IMR-90 (cell line): ENCODE data around the gene ASTN2. TPM values are rescaled to one million over a fixed set of nuclear protein-coding genes. Genes with fewer than 3 reads are reported as not detected.

Experiments
- ATAC-seq: fragments of 200-7000 bp; cut with Tn5 transposase; 2 replicates; pipeline ENCODE4 v1.9.1; 2020; ENCODE audit warnings: low read depth, mild to moderate bottlenecking, moderate library complexity
- BruUV-seq: library from RNA; stranded (reverse); fragments of 400-500 nt; replicated peaks from 2 replicates; lab custom pipeline; 2021; lab: Mats Ljungman, UMichigan
- CTCF ChIA-PET: fragments of 300-600 bp; formaldehyde crosslinking; extraction: SDS; loops from one replicate; lab custom pipeline; 2021; ENCODE audit warnings: antibody characterized with exemption; lab: Yijun Ruan, JAX
- POLR2A ChIA-PET: fragments of 300-600 bp; sonication (Branson Sonifier 250); formaldehyde crosslinking; loops from one replicate; lab custom pipeline; 2022; ENCODE audit warnings: antibody characterized with exemption; ENCODE audit not compliant: unreplicated experiment; lab: Charles Lee
- DNase-seq: peaks from one replicate; pipeline ENCODE4 v3.0.0; 2013
- H2AFZ ChIP-seq: replicated peaks from 2 replicates; pipeline ENCODE3; 2013; ENCODE audit warnings: low read length, mild to moderate bottlenecking; ENCODE audit not compliant: poor library complexity
- H2AK5ac ChIP-seq: 2 replicates; pipeline ENCODE4 v1.6.1; 2013; ENCODE audit warnings: low read depth, low read length, inconsistent platforms
- H2AK9ac ChIP-seq: replicated peaks from 2 replicates; pipeline ENCODE3; 2013; ENCODE audit warnings: mild to moderate bottlenecking, low read depth, low read length, moderate library complexity; ENCODE audit not compliant: poor library complexity
- H2BK120ac ChIP-seq: 2 replicates; pipeline ENCODE4 v1.6.1; 2013; ENCODE audit warnings: low read depth, low read length, inconsistent platforms
- H2BK15ac ChIP-seq: 3 replicates; pipeline ENCODE4 v1.6.1; 2013; ENCODE audit warnings: low read depth, low read length, inconsistent platforms
- H2BK20ac ChIP-seq: 2 replicates; pipeline ENCODE4 v1.6.1; 2013; ENCODE audit warnings: low read depth, mild to moderate bottlenecking, inconsistent platforms, low read length, moderate library complexity
- H2BK5ac ChIP-seq: 2 replicates; pipeline ENCODE4 v1.6.1; 2013; ENCODE audit warnings: mild to moderate bottlenecking, low read depth, low read length, inconsistent platforms; ENCODE audit not compliant: poor library complexity, severe bottlenecking
- H3K14ac ChIP-seq: replicated peaks from 2 replicates; pipeline ENCODE4 v1.6.1; 2013; ENCODE audit warnings: low read depth, low read length, inconsistent platforms
- H3K18ac ChIP-seq: 2 replicates; pipeline ENCODE4 v1.6.1; 2013; ENCODE audit warnings: low read depth, low read length, control low read depth
- H3K23ac ChIP-seq: 2 replicates; pipeline ENCODE4 v1.6.1; 2013; ENCODE audit warnings: low read depth, low read length, inconsistent platforms
- H3K27ac ChIP-seq: 2 replicates; pipeline ENCODE4 v1.5.1; 2013; ENCODE audit warnings: mild to moderate bottlenecking, control low read depth, low read length; ENCODE audit not compliant: insufficient read depth
- H3K27me3 ChIP-seq: 2 replicates; pipeline ENCODE4 v1.6.1; 2013; ENCODE audit warnings: low read length; ENCODE audit not compliant: control insufficient read depth, insufficient read depth
- H3K36me3 ChIP-seq: 2 replicates; pipeline ENCODE4 v1.6.1; 2013; ENCODE audit warnings: low read length, mixed read lengths; ENCODE audit not compliant: control insufficient read depth, insufficient read depth
- H3K4ac ChIP-seq: 2 replicates; pipeline ENCODE4 v1.6.1; 2013; ENCODE audit warnings: low read depth, low read length, inconsistent platforms
- H3K4me1 ChIP-seq: 2 replicates; pipeline ENCODE4 v1.6.1; 2013; ENCODE audit warnings: low read length, mixed read lengths; ENCODE audit not compliant: control insufficient read depth, insufficient read depth
- H3K4me2 ChIP-seq: 2 replicates; pipeline ENCODE4 v1.6.1; 2013; ENCODE audit warnings: low read depth, mild to moderate bottlenecking, control low read depth, low read length, moderate library complexity
- H3K4me3 ChIP-seq: 2 replicates; pipeline ENCODE4 v1.5.1; 2013; ENCODE audit warnings: low read depth, mild to moderate bottlenecking, control low read depth, low read length, moderate library complexity; ENCODE audit not compliant: insufficient read depth
- H3K56ac ChIP-seq: 2 replicates; pipeline ENCODE4 v1.6.1; 2013; ENCODE audit warnings: low read length, inconsistent platforms; ENCODE audit not compliant: insufficient read depth; ENCODE audit errors: extremely low read depth
- H3K79me1 ChIP-seq, 2 experiments: 2 replicates each; pipeline ENCODE4 v1.6.1; 2013; ENCODE audit warnings: low read length in 2 of 2, inconsistent platforms in 1 of 2, low read depth in 1 of 2
- H3K9ac ChIP-seq: 2 replicates; pipeline ENCODE4 v1.6.1; 2013; ENCODE audit warnings: low read depth, low read length, control low read depth
- H3K9me1 ChIP-seq: 2 replicates; pipeline ENCODE4 v1.6.1; 2013; ENCODE audit warnings: low read length, inconsistent platforms; ENCODE audit not compliant: insufficient read depth
- H3K9me3 ChIP-seq: 2 replicates; pipeline ENCODE4 v1.6.1; 2013; ENCODE audit warnings: low read length; ENCODE audit not compliant: control insufficient read depth, insufficient read depth
- H4K20me1 ChIP-seq: 2 replicates; pipeline ENCODE4 v1.6.1; 2013; ENCODE audit warnings: low read length, inconsistent platforms; ENCODE audit not compliant: insufficient read depth
- H4K5ac ChIP-seq: 2 replicates; pipeline ENCODE4 v1.6.1; 2013; ENCODE audit warnings: mild to moderate bottlenecking, low read depth, low read length, control low read depth
- H4K8ac ChIP-seq, 2 experiments: 2 replicates each; pipeline ENCODE4 v1.6.1; 2013; ENCODE audit warnings: low read depth in 2 of 2, low read length in 2 of 2, control low read depth in 1 of 2, inconsistent platforms in 1 of 2
- H4K91ac ChIP-seq: 2 replicates; pipeline ENCODE4 v1.6.1; 2013; ENCODE audit warnings: low read depth, low read length, inconsistent platforms; ENCODE audit not compliant: insufficient read depth
- BHLHE40 ChIP-seq: fragments of 150-350 bp; IDR thresholded peaks from 2 replicates; pipeline ENCODE4 v1.6.1; 2016; ENCODE audit warnings: mild to moderate bottlenecking, low read depth, low read length
- CEBPB ChIP-seq: IDR thresholded peaks from 2 replicates; pipeline ENCODE4 v1.6.1; 2012; ENCODE audit warnings: low read depth, low read length, improper control_type of control experiment
- CHD1 ChIP-seq: IDR thresholded peaks from 2 replicates; pipeline ENCODE4 v1.6.1; 2012; ENCODE audit warnings: low read depth, low read length, improper control_type of control experiment
- FOS ChIP-seq: fragments of 150-350 bp; IDR thresholded peaks from 2 replicates; pipeline ENCODE4 v1.6.1; 2016; ENCODE audit warnings: low read depth, low read length
- MAFK ChIP-seq: IDR thresholded peaks from 2 replicates; pipeline ENCODE4 v1.6.1; 2012; ENCODE audit warnings: low read depth, low read length, improper control_type of control experiment
- MAZ ChIP-seq: IDR thresholded peaks from 2 replicates; pipeline ENCODE4 v1.6.1; 2012; ENCODE audit warnings: low read depth, mild to moderate bottlenecking, low read length, improper control_type of control experiment, moderate library complexity, borderline replicate concordance
- MXI1 ChIP-seq: IDR thresholded peaks from 2 replicates; pipeline ENCODE4 v1.6.1; 2012; ENCODE audit warnings: low read depth, mild to moderate bottlenecking, low read length, moderate library complexity, borderline replicate concordance
- POLR2A ChIP-seq: IDR thresholded peaks from 2 replicates; pipeline ENCODE4 v1.6.1; 2012; ENCODE audit warnings: mild to moderate bottlenecking, low read depth, low read length
- RAD21 ChIP-seq: IDR thresholded peaks from 2 replicates; pipeline ENCODE4 v1.6.1; 2012; ENCODE audit warnings: low read length, improper control_type of control experiment
- RCOR1 ChIP-seq: IDR thresholded peaks from 2 replicates; pipeline ENCODE4 v1.6.1; 2012; ENCODE audit warnings: mild to moderate bottlenecking, low read length, improper control_type of control experiment; ENCODE audit not compliant: insufficient replicate concordance
- RFX5 ChIP-seq: IDR thresholded peaks from 2 replicates; pipeline ENCODE4 v1.8.0; 2012; ENCODE audit warnings: low read depth, mild to moderate bottlenecking, low read length, moderate library complexity
- SMC3 ChIP-seq: fragments of 150-350 bp; IDR thresholded peaks from 2 replicates; pipeline ENCODE4 v1.6.1; 2016; ENCODE audit warnings: low read depth, mild to moderate bottlenecking, antibody characterized with exemption, low read length, moderate library complexity
- USF2 ChIP-seq: fragments of 150-350 bp; IDR thresholded peaks from 2 replicates; pipeline ENCODE4 v1.6.1; 2017; ENCODE audit warnings: mild to moderate bottlenecking, antibody characterized with exemption, low read length, low read depth
- WGBS, 2 experiments: methylation state at CpG; one replicate each; pipeline versions ENCODE4 v1.1.5 to v1.1.7; 2013; ENCODE audit warnings: missing lambda C conversion rate in 2 of 2; ENCODE audit not compliant: insufficient read length in 1 of 2; ENCODE audit errors: extremely low coverage in 2 of 2; 5-methylcytosine and 5-hydroxymethylcytosine counted together
- dilution Hi-C: fragments of 300-500 bp; cut with HindIII; formaldehyde crosslinking; loops from one replicate; pipeline ENCODE4 v1.14.3; 2018; ENCODE audit warnings: low sequenced_read_pairs; ENCODE audit not compliant: unreplicated experiment
- in situ Hi-C: fragments of 300-500 bp; cut with MboI; formaldehyde crosslinking; loops from 3 replicates; pipeline ENCODE4 v1.14.3; 2019; ENCODE audit warnings: low sequenced_read_pairs, inconsistent platforms, mixed read lengths
- intact Hi-C: fragments of 100-400 bp; cut with micrococcal nuclease; formaldehyde crosslinking; loops from 2 replicates; pipeline ENCODE4 v1.10.0; 2022
- polyA plus RNA-seq, 3 experiments: library from polyadenylated mRNA; depleted of rRNA; stranded (reverse); fragments of >200 nt; gene quantifications; 2 replicates each; pipeline ENCODE4 v1.2.3, GENCODE V29; 2012; ENCODE audit warnings: low replicate concordance in 1 of 3
- total RNA-seq: library from RNA; depleted of rRNA; stranded (reverse); fragments of >200 nt; gene quantifications from 2 replicates; pipeline ENCODE4 v1.2.3, GENCODE V29; 2012
- TF ChIP-seq, protein P1 (sequence below): fragments of 150-350 bp; IDR thresholded peaks from 2 replicates; pipeline ENCODE4 v1.6.1; 2016; ENCODE audit warnings: low read depth, mild to moderate bottlenecking, low read length, moderate library complexity, borderline replicate concordance
- TF ChIP-seq, protein P2 (sequence below): conservative IDR thresholded peaks from 2 replicates; pipeline ENCODE4 v1.5.1; 2012; ENCODE audit warnings: mild to moderate bottlenecking, low read depth, low read length, improper control_type of control experiment

Gene ASTN2
- total and polyA plus RNA-seq, 2 of the 4 experiments (the other 2 are of a cell fraction), result 3.8 to 6.8 TPM

DNA sequence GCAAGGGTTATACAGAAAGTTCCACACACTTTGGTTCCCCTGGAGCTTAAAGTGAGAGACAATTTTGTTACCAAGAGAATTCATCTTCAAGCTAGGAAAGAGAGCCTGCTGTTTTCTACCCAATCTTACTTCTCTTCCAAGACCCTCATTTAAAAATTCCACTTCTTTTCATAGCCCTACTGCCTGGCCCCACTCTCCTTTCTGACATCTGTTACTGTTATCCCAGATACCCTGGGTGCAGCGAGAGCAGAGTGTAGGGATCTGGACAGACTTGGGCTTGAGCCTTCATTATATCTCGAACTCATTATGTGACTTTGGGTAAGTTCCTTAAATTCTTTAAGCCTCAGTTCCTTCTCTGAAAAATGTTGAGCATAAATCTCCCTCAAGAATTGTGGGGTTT is 263.1 kb downstream of the ASTN2 start:
- dilution Hi-C loops, result no loop called here
- Histone ChIP-seq H3K79me1 (no peaks in the 10 kb centered on the region), H4K8ac (no peak overlapping the region), H2BK20ac (no peak overlapping the region), H4K5ac (no peak overlapping the region), H3K56ac (no peak overlapping the region), H2AFZ (no peak overlapping the region), H3K4me3 (no peak overlapping the region), H3K9me1 (no peaks in the 10 kb centered on the region), H3K9me3 (no peaks in the 10 kb centered on the region; the same call in 1 of the 2 replicates), H4K91ac (no peak overlapping the region), H2BK15ac (no peak overlapping the region), H3K4ac (no peak overlapping the region), H3K36me3 (no peaks in the 10 kb centered on the region), H2BK5ac (no peak overlapping the region), H2BK120ac (no peak overlapping the region), H3K27me3 (no peaks in the 10 kb centered on the region), H2AK5ac (no peak overlapping the region), H3K18ac (no peak overlapping the region), H2AK9ac (no peak overlapping the region), H3K27ac (no peak overlapping the region), H3K23ac (no peak overlapping the region), H3K4me1 (no peaks in the 10 kb centered on the region), H3K4me2 (no peak overlapping the region), H3K14ac (no peak overlapping the region), H4K20me1 (no peaks in the 10 kb centered on the region), H3K9ac (no peak overlapping the region)
- ATAC-seq (no peak), DNase-seq (no peak)
- ChIA-PET POLR2A (interaction anchor here (0.6 kb wide), 1 partner anchor 415 kb away, joined by 5 read pairs; no protein-coding TSS in a partner anchor), CTCF (no interaction called here)
- TF ChIP-seq MXI1 (no peak), RCOR1 (no peak), BHLHE40 (no peak), FOS (no peak), CEBPB (no peak), SMC3 (no peak), RFX5 (no peak), RAD21 (no peak), POLR2A (no peak), CHD1 (no peak), MAZ (no peak), USF2 (no peak), MAFK (no peak)
- TF ChIP-seq, protein P1, sequence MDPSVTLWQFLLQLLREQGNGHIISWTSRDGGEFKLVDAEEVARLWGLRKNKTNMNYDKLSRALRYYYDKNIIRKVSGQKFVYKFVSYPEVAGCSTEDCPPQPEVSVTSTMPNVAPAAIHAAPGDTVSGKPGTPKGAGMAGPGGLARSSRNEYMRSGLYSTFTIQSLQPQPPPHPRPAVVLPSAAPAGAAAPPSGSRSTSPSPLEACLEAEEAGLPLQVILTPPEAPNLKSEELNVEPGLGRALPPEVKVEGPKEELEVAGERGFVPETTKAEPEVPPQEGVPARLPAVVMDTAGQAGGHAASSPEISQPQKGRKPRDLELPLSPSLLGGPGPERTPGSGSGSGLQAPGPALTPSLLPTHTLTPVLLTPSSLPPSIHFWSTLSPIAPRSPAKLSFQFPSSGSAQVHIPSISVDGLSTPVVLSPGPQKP, result no peak
- TF ChIP-seq, protein P2, sequence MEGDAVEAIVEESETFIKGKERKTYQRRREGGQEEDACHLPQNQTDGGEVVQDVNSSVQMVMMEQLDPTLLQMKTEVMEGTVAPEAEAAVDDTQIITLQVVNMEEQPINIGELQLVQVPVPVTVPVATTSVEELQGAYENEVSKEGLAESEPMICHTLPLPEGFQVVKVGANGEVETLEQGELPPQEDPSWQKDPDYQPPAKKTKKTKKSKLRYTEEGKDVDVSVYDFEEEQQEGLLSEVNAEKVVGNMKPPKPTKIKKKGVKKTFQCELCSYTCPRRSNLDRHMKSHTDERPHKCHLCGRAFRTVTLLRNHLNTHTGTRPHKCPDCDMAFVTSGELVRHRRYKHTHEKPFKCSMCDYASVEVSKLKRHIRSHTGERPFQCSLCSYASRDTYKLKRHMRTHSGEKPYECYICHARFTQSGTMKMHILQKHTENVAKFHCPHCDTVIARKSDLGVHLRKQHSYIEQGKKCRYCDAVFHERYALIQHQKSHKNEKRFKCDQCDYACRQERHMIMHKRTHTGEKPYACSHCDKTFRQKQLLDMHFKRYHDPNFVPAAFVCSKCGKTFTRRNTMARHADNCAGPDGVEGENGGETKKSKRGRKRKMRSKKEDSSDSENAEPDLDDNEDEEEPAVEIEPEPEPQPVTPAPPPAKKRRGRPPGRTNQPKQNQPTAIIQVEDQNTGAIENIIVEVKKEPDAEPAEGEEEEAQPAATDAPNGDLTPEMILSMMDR, result no peak
- in situ Hi-C loops, result no loop called here
- no CpG with 5 or more reads among the region's 2 CpGs for WGBS, 2 experiments
- intact Hi-C loops, result no loop called here
- no TSS peak for BruUV-seq
